ENCODE results near the gene SINHCAF. TPM values are rescaled to one million over a fixed set of nuclear protein-coding genes. Genes with fewer than 3 reads are reported as not detected.

SINHCAF gene
- total RNA-seq, 2 donors from 2014 or later, result 162 to 190 TPM

- DNase-seq (ENCODE audit: low spot score in 2 of 2) (no peak), ATAC-seq (no peak)
- Mint-ChIP-seq H3K36me3 (no peaks in the 10 kb centered on the region), H3K9me3 (no peaks in the 10 kb centered on the region), H3K27ac (no peak overlapping the region)
Measured at GRCh38 chr12:31234955-31235867, 90.7 kb downstream of the SINHCAF start.

- DNase-seq (ENCODE audit: low spot score in 2 of 2), result no peak
- H3K9me3 Mint-ChIP-seq, result no peaks in the 10 kb centered on the region
Measured at GRCh38 chr12:31234053-31234840, 91.7 kb downstream of the SINHCAF start.

GRCh38 chr12:31233061-31233730 lies 92.8 kb downstream of the SINHCAF start:
- no peak for DNase-seq (ENCODE audit: low spot score in 2 of 2)
- Mint-ChIP-seq H3K36me3 (no peaks in the 10 kb centered on the region), H3K9me3 (no peaks in the 10 kb centered on the region), H3K27ac (no peak overlapping the region)
- no peak for ATAC-seq

More at GRCh38 chr12:31234053-31234840, 91.7 kb downstream of the SINHCAF start:
- ATAC-seq, result no peak
- Mint-ChIP-seq H3K27ac (peak overlapping the region in 1 of 2 donors; percentile 44), H3K36me3 (no peaks in the 10 kb centered on the region)

- Mint-ChIP-seq H3K36me3 (no peaks in the 10 kb centered on the region), H3K9me3 (no peaks in the 10 kb centered on the region), H3K27ac (no peak overlapping the region)
- DNase-seq (ENCODE audit: low spot score in 2 of 2), result no peak
- ATAC-seq, result no peak
Measured at GRCh38 chr12:31232361-31232965, 93.5 kb downstream of the SINHCAF start.

- Mint-ChIP-seq H3K36me3 (no peaks in the 10 kb centered on the region), H3K9me3 (no peaks in the 10 kb centered on the region), H3K27ac (no peak overlapping the region)
- ATAC-seq, result no peak
- DNase-seq (ENCODE audit: low spot score in 2 of 2), result no peak
Measured at GRCh38 chr12:31231611-31232360, 94.2 kb downstream of the SINHCAF start.

Measured in activated naive CD4-positive, alpha-beta T cell treated with anti-CD3 and anti-CD28 coated beads, Interleukin-2, amount 50 U/mL, for 72 hours (primary cell).